T-helper 2 cell (primary cell): ENCODE data around the gene BPIFA3.

ENCODE experiments used
- DNase-seq, 5 experiments: peaks; one replicate each; pipeline versions ENCODE4 v3.0.0 to v3.0.0-alpha.2; 2012 to 2022

The BPIFA3 gene

GRCh38 chr20:33224399-33224798 lies 7.2 kb downstream of the BPIFA3 start:
- DNase-seq, result no peak

- no peak for DNase-seq
Observed at GRCh38 chr20:33229843-33230242, 12.7 kb downstream of the BPIFA3 start.

GRCh38 chr20:33231237-33231636 lies 14.1 kb downstream of the BPIFA3 start:
- no peak for DNase-seq

GRCh38 chr20:33232486-33233072 lies 15.4 kb downstream of the BPIFA3 start:
- DNase-seq, result no peak

DNA sequence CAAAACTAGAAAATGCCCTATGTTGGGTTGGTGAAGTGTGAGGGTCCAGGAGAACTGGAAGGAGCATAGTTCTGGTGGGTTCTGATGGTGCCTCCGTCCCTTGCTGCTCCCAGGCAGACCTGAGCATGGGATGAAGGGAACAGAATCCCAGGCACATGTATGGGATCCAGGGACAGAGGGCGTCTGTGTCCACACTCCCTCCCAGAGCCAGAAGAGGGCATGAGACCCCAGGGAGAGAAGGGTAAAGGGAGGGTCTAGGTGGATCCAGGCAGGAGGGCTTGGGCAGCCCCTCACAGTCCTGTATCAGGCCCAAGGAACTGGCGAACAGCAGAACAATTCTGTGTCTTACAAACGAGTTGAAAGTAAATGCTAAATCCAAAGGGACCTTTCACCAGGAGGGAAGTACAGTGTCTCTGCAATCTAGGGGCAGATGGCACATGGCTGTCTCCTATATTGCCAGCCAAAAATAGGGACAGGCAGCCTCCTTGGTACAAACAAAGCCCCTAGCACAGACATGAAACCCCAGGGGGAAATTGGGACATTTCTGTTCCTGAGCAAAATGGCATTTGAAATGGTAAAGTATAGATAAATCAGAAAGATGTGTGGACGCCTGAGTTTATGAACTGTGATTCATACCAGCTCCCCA lies 16.1 kb downstream of the BPIFA3 start:
- no peak for DNase-seq

DNA sequence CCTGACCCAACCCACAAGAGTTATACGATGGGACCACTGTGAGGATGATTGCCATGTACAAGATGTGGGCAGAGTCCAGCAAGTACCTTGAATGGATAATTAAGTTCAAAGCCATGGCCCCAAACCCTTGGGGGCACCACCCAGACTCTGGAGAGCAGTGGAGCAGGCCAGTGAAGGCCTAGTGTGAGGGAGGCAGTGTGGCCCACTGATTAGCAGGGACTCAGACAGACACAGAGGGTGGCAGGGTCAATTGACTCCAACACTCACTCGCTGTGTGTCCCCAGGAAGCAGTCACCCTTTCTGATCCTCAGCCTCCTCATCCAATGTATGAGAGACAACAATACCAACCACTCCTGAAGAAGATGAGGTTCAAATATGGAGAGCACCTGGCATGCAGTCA lies 16.9 kb downstream of the BPIFA3 start:
- DNase-seq, result no peak

- DNase-seq, result no peak
Observed at GRCh38 chr20:33235696-33236095, 18.5 kb downstream of the BPIFA3 start, which contains the start of gene BPIFA1. TSS of gene BPIFA1 (plus strand) at chr20:33235996. CDS start at chr20:33237712, 1,716 bp downstream.

GRCh38 chr20:33236351-33236750 lies 19.2 kb downstream of the BPIFA3 start:
- no peak for DNase-seq

DNA sequence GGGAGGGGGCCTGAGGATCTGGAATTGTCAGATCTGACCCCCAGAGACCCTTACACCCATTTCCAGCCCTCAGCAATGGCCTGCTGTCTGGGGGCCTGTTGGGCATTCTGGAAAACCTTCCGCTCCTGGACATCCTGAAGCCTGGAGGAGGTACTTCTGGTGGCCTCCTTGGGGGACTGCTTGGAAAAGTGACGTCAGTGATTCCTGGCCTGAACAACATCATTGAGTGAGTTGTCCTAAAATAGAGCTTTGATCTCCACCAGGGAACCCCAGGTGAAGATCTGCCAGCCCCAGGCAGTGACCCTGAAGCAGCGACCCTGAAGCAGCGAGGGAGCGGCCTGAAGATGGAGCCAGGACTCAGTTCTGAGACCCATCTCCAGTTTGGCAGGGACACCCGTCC lies 20.8 kb downstream of the BPIFA3 start:
- no peak for DNase-seq

DNA sequence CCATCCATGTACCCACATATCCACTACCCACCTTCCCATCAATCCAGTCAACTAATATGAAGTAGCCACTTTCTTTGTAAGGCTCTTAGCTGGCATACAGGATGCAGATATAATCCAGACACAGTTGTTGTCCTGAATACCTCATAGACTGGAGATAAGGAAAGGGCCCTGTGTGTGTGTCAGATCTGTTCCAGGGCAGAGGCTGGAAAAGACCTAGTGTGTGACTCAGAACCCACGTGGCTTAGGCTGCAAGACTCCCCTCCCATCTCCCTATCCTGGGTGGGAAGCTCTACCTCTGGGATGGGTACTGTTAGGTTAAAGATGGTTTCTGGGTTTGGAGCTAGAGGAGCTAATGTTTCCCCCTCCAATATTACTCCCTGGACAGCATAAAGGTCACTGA lies 22.3 kb downstream of the BPIFA3 start:
- DNase-seq, result no peak

DNA sequence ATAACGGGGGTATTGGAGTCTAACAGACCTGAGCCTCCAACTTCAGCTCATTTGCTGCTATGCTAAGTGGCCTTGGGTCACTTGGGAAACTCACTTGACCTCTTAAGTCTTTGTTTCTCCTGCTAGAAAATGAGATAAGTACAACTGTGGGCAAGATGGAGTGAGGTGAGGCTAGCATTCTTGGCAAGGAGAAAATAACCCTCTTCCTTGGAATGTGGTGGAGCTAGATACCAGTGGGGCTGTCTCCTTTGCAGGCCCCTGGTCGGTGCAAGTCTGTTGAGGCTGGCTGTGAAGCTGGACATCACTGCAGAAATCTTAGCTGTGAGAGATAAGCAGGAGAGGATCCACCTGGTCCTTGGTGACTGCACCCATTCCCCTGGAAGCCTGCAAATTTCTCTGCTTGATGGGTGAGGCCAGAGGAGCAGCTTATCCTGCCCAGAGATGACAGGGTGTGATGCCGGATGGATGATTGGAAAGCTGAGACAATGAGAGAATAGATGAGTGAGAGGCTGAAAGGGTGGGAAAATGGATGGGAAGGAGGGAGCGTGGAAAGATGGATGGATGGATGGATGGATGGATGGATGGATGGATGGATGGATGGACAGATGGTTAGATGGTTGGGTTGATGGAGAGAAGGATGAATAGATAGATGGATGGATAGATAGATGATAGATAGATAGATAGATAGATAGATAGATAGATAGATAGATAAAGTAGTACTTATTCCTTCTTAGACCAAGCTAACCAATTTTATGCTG lies 23.0 kb downstream of the BPIFA3 start:
- no peak for DNase-seq

DNA sequence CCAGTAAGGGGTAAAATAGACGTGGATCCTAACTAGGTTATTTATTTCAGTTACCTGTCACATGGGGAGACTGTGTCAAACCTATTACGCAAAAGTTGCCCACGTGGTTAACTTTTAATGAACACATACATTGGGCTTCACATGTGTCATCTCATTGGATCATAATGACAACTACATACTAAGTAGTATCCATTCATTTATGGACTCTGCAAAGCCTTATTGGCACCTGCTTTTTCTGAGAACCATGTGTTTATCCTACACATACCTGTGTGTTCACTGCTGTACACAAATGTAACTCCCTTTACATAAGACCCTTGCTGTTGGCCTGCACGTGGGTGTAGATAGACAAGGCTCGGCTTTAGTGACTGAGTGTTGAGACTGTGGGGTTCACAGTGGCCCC lies 23.8 kb downstream of the BPIFA3 start:
- no peak for DNase-seq

DNA sequence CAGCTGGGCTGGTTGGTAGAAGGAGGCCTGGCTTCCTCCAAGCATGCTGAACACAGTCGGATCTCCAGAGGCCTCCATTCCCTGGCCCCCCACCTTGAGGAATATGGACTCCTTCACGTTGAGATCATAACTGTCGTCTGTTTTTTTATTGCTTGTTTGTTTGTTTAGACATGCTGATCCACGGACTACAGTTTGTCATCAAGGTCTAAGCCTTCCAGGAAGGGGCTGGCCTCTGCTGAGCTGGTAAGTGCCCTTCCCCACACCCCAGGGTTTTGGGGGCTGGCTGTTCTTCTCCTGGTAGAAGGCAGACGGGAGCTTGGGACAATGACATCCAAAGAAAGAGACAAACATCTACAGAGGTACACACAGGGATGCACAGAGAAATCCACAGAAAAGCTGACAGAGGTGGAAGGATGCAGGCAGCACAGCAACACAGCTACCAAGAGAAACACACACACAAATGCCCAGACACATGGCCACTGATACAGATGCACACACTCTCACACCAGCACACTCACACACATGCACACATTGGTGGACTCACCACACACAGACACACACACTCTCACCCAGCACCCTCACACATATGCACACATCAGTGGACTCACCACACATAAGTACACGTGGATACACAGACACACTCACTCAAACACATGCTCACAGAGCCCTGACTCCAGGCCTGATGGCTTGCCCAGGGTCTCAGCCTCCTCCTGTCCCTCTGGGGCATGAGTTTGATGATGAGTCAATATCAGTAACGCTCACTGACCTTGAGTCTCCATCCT lies 25.4 kb downstream of the BPIFA3 start:
- no peak for DNase-seq

DNA sequence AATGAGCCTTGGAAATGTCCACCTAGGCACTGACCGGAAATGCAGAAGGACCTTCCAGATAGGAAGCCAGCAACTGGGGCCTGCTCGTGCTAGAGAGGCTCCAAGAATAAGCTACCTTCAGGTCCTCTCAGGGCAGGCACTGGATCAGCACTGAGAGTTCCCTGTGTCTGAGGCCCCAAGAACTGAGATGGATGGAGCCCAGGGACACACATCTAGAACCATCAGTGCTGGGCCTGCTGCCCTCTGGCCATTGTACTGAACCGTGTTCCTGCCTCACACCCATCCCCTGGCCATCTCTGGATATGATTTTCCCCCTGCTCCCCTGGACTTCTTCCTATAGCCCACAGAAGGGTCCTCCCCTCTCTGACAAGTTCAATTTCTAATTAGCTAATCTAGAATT lies 28.9 kb downstream of the BPIFA3 start:
- DNase-seq, result no peak

DNA sequence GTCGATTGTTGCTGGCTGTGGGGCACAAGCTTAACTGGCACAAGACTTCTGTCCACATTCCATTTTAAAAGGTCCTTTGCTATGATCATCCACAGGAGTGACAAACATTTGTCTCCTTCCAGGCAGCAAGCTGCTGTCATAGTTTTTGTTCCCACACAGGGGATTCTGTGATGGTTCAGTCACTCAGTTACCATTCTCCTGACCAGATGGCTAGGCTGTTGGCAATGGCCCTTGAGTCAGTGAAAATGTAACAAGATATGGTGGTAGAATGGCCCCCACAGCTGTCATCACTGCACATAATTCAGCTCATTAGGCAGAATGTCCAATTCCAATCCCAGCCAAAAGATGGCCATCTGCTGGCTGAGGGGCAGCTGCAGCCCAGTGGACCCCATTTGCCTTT lies 32.3 kb downstream of the BPIFA3 start:
- DNase-seq, result no peak

- no peak for DNase-seq
Observed at GRCh38 chr20:33250666-33251065, 33.5 kb downstream of the BPIFA3 start.

- DNase-seq, result no peak
Observed at GRCh38 chr20:33251496-33251895, 34.3 kb downstream of the BPIFA3 start.

DNA sequence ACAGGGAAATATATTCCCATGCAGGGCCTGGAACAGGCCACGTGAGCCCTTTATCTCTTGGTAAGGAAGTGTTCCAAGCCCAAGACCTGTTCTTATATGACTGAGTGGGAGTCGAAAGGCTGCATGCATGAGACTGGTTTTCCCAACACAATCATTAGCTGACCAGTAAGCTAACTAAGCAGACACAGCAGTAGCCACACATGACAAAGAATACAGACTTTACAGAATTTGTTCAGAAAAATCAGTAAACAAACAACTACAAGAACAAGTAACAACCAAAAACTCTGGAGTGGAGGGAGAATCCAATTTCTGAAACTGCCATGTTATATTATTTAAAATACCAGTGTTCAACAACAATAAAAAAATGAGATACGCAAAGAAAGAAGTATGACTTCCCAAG lies 35.3 kb downstream of the BPIFA3 start:
- DNase-seq, result no peak

DNA sequence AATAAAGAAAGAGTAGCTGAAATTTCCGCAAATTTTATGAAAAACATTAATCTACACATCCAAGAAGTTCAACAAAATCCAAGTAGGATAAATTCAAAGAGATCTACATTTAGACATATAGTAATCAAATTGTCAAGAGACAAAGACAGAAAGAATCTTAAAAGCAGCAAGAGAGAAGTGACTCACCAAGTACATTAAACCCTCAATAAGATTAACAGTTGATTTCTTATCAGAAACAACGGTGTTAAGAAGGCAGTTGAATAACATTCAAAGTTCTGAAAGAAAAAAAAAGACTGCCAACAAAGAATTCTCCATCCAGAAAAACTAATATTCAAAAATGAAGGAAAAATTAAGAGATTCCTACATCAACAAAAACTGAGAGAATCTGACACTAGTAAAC lies 37.9 kb downstream of the BPIFA3 start:
- DNase-seq, result no peak

GRCh38 chr20:33257237-33257636 lies 40.1 kb downstream of the BPIFA3 start:
- no peak for DNase-seq

DNA sequence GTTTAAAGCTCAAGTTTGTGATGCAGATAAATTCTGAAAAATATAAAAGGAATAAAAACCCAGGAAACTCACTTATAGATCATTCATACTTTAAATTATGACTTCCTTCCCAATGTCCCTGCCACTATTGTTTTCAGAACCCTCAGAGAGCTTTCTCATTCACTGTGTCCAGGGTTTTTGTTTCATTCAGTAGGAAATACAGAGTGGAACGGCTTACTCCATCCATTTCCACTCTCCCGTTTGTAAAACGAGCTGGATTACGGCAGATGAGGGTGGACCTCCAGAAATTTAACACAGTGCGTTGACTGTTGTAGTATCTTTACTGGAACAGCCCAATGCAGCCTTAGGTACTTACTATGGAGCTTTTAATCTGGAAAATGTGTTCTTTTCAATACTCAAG lies 42.2 kb downstream of the BPIFA3 start:
- DNase-seq, result no peak

GRCh38 chr20:33261465-33261864 lies 44.3 kb downstream of the BPIFA3 start:
- no peak for DNase-seq

DNA sequence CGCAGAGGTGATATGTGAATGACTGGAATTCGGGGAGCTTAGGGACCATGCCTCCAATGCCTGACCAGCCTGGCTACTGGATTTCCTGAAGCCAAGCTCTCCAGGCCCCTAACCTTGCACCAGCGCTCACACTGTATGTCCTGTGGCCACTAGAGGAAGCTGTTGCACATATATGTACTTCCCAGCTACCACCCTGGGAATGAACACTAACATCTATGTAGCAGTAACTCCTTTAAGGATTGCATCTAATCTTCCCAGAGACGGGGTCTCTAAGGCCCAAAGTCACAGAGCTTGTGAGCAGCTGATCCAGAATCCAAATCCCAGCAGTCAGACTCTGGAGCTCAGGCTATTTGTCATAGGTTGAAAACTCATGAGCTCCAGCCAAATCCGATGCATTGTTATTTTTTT lies 45.5 kb downstream of the BPIFA3 start:
- peak in 1 of 5 experiments; percentile 15 for DNase-seq
